ENCODE data around the gene ARID3C. TPM values are rescaled to one million over a fixed set of nuclear protein-coding genes. Genes with fewer than 3 reads are reported as not detected.

ARID3C gene
- total RNA-seq, 1 donor from 2014 or later = not detected

GRCh38 chr9:34589636-34590380 is 39.1 kb downstream of the ARID3C start, which contains the start of gene CNTFR:
CNTFR (minus strand) TSS chr9:34589724; CDS start chr9:34568981, 20,743 bp downstream.
- DNase-seq (no peak), ATAC-seq (no peak)
- intact Hi-C loops (cut with DNase I) = no loop called here
- TF ChIP-seq CTCF (IDR thresholded peaks at IDR 0.05) = no peak
- H3K27me3 ChIP-seq = peaks cover 80% of the 10 kb centered on the region
- H3K36me3 ChIP-seq = no peaks in the 10 kb centered on the region
- H3K4me1 ChIP-seq = peaks cover 27% of the 10 kb centered on the region
- H3K9me3 ChIP-seq = no peaks in the 10 kb centered on the region
- H3K27ac ChIP-seq = no peak within 1 kb of the TSS
- H3K4me3 ChIP-seq = peak within 1 kb of the TSS; percentile 44

GRCh38 chr9:34588671-34589635 is 39.9 kb downstream of the ARID3C start:
- peaks cover 27% of the 10 kb centered on the region for H3K4me1 ChIP-seq
- no peaks in the 10 kb centered on the region for H3K36me3 ChIP-seq
- peak overlapping the region; percentile 41 for H3K4me3 ChIP-seq
- intact Hi-C loops (cut with DNase I) = no loop called here
- H3K27ac ChIP-seq = no peak overlapping the region
- no peaks in the 10 kb centered on the region for H3K9me3 ChIP-seq
- DNase-seq (no peak), ATAC-seq (no peak)
- TF ChIP-seq CTCF (IDR thresholded peaks at IDR 0.05) = no peak
- peaks cover 76% of the 10 kb centered on the region for H3K27me3 ChIP-seq

- H3K36me3 ChIP-seq = no peaks in the 10 kb centered on the region
- no peaks in the 10 kb centered on the region for H3K9me3 ChIP-seq
- H3K27ac ChIP-seq = no peak overlapping the region
- intact Hi-C loops (cut with DNase I) = no loop called here
- DNase-seq = no peak
- peaks cover 21% of the 10 kb centered on the region for H3K4me1 ChIP-seq
- no peak for ATAC-seq
- no peak for TF ChIP-seq CTCF (IDR thresholded peaks at IDR 0.05)
- no peak overlapping the region for H3K4me3 ChIP-seq
- peaks cover 79% of the 10 kb centered on the region for H3K27me3 ChIP-seq
Observed at GRCh38 chr9:34587271-34587670, 41.6 kb downstream of the ARID3C start.

- Histone ChIP-seq H3K9me3 (no peaks in the 10 kb centered on the region), H3K27ac (no peak overlapping the region), H3K36me3 (no peaks in the 10 kb centered on the region), H3K27me3 (peaks cover 83% of the 10 kb centered on the region), H3K4me3 (no peak overlapping the region), H3K4me1 (peaks cover 17% of the 10 kb centered on the region)
- ATAC-seq (no peak), DNase-seq (no peak)
- intact Hi-C loops (cut with DNase I) = no loop called here
- no peak for TF ChIP-seq CTCF (IDR thresholded peaks at IDR 0.05)
Observed at GRCh38 chr9:34585946-34586669, 42.8 kb downstream of the ARID3C start.

- Histone ChIP-seq H3K4me1 (peaks cover 6% of the 10 kb centered on the region), H3K4me3 (no peak overlapping the region), H3K9me3 (no peaks in the 10 kb centered on the region), H3K36me3 (no peaks in the 10 kb centered on the region), H3K27ac (no peak overlapping the region), H3K27me3 (peaks cover 83% of the 10 kb centered on the region)
- no peak for TF ChIP-seq CTCF (IDR thresholded peaks at IDR 0.05)
- DNase-seq (no peak), ATAC-seq (no peak)
- intact Hi-C loops (cut with DNase I) = no loop called here
Observed at GRCh38 chr9:34584970-34585369, 43.9 kb downstream of the ARID3C start.
